Measurements from ENCODE around the gene ELMO3.

DNA sequence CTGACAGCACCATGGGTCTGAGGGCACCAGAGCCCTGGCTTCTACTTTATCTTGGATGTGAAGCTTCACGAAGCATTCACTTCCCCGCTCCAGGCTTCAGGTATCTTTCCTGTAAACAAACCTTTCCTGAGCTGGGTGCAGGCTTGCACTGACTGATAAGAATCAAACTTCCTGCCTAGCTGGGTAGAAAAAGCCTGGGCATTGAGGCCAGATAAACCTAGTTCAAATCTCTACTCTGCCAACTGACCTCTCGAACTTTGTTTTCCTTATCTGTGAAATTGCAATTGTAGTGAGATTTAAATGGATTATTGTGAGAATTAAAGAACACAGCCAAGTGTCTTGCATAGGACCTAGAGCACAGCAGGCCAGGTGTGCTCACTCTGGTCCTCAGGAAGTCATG, 25.1 kb downstream of the ELMO3 start:
- no peak for TF ChIP-seq CTCF (IDR thresholded peaks at IDR 0.05)
- no peak for TF ChIP-seq POLR2A (IDR thresholded peaks at IDR 0.05)
